Measurements from ENCODE around the gene CACNA1C.

Gene CACNA1C

DNA sequence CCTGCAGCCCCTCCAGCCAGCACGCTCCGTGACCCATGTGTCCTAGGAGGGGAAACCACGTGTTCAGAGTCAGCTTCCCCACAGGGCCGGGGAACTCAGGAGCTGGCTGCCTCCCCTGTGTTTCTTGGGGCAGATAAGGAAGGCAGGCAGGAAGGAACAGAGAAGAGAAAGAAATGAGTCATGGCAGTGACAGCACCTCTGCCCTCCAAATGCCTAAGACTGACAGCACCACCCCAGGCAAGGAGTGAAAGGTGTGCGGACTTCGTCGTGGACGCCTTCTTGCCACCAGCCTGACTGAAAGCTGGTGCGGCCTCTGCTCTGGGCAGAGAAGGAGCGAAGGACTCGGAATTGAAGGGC is 575.0 kb downstream of the CACNA1C start:
- in situ Hi-C loops (cut with MboI; ENCODE audit: low sequenced_read_pairs) = no loop called here

- in situ Hi-C loops (cut with MboI; ENCODE audit: low sequenced_read_pairs) = no loop called here
Observed at GRCh38 chr12:2628401-2628800, 575.6 kb downstream of the CACNA1C start.

- in situ Hi-C loops (cut with MboI; ENCODE audit: low sequenced_read_pairs) = no loop called here
Observed at GRCh38 chr12:2629051-2629450, 576.3 kb downstream of the CACNA1C start.

DNA sequence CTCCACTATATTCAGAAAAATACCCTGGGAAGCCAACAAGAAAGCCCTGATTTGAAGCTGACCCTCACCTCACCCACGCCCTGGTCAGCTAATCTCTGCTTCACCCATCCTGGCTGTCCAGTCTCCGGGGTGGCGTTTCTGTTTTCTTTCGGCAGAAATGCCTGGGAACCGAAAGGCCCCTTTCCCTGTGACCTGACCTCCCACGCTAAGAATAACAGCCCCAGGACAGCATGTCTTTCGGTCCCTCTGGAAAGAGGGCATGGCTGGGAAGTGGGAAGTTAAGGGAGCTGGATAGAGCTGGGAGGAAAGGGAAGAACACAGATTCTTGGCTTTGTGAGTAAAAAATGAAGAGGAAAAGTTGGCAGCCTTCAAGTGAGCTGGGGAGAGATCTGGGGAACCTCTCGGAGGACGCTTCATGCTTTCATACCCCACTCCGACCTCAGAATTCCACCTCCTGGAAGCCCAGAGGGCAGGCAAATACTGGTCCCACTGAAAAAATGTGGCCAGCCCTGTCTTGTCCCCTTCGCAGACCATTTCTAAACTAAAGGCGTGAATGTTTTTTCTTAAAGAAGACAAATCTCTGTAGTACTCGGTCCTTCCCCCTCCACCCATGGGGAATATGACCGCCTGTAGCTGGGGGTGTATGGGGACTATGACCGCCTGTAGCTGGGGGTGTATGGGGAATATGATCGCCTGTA is 579.0 kb downstream of the CACNA1C start:
- in situ Hi-C loops (cut with MboI; ENCODE audit: low sequenced_read_pairs) = no loop called here

DNA sequence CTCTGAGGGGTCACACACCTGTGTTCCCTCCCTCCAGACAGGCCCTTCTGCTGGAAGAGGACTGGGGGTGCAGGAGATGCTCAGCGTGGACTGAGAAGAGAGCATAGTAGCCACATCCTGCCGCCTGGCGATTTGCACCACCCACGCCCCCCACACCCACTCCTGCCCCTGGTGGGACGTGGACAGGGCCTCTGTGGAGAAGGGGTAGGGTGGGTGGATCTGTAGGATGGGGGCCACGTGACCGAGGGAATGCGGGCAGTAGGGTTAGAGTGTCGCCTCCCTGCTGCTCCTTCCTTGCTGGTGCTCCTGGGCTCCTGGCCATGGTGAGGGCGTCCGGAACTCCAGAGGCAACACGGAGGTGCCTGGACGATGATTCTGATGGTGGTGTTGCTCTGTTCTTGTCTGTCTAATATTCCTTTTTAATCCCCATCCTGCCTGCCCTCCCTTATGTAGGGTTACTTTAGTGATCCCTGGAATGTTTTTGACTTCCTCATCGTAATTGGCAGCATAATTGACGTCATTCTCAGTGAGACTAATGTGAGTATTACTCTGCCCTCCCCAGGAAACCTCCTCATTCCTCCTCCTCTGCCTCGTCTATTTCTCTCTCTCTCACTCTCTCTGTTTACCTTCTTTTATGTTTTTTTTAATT is 580.5 kb downstream of the CACNA1C start:
- in situ Hi-C loops (cut with MboI; ENCODE audit: low sequenced_read_pairs) = no loop called here

- in situ Hi-C loops (cut with MboI; ENCODE audit: low sequenced_read_pairs) = no loop called here
Observed at GRCh38 chr12:2633825-2634200, 581.0 kb downstream of the CACNA1C start.

- in situ Hi-C loops (cut with MboI; ENCODE audit: low sequenced_read_pairs) = no loop called here
Observed at GRCh38 chr12:2634471-2634870, 581.7 kb downstream of the CACNA1C start.

DNA sequence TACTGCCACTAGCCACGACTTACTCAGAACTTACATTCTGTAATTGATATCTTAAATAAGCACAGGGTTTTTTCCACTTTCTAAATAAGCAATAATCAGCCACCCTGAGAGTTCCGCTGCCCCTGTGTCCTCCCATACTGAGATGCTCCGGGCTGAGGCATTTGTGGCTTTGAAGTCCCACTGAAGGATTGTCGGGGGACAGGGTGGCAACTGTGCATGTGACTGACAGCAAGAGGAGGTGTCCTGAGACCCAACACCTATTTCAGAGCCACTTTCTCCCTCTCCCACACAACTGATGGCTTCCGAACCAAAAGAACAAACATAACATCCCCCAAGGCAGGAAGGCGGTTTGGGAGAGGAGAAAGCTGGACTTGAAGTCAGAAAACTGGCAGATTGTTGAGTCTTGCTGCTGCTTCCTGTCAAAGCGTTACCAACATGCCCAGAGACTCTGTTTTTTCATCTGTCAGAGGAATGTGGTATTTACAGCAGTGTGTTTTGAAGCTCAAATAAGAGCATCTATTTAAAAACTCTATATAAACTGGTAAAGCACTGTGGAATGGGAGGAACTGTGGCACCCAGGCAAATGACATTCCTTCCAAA is 584.1 kb downstream of the CACNA1C start:
- in situ Hi-C loops (cut with MboI; ENCODE audit: low sequenced_read_pairs) = no loop called here

DNA sequence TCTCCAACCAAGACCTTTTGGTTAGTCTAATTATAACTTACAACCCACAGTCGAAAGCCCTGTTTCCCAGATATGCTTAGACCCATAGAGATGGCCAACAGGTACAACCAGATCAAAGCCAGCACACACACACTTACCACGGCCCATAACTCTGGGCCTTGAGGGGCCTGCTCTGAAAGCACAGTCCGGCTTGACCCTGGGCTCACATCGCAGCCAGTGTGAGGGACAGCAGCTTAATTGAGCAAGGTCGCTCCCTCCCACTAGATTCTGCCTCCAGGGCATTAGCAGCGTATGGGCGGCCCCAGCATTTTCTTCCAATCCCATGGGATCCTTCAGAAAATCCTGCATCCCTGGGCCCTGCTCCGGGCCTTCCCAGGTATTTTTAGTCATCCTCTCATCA is 584.6 kb downstream of the CACNA1C start:
- in situ Hi-C loops (cut with MboI; ENCODE audit: low sequenced_read_pairs) = no loop called here

- in situ Hi-C loops (cut with MboI; ENCODE audit: low sequenced_read_pairs) = no loop called here
Observed at GRCh38 chr12:2638273-2639019, 585.7 kb downstream of the CACNA1C start.

GRCh38 chr12:2639020-2639298 is 586.2 kb downstream of the CACNA1C start:
- in situ Hi-C loops (cut with MboI; ENCODE audit: low sequenced_read_pairs) = no loop called here

GRCh38 chr12:2640281-2640680 is 587.5 kb downstream of the CACNA1C start:
- in situ Hi-C loops (cut with MboI; ENCODE audit: low sequenced_read_pairs) = no loop called here

DNA sequence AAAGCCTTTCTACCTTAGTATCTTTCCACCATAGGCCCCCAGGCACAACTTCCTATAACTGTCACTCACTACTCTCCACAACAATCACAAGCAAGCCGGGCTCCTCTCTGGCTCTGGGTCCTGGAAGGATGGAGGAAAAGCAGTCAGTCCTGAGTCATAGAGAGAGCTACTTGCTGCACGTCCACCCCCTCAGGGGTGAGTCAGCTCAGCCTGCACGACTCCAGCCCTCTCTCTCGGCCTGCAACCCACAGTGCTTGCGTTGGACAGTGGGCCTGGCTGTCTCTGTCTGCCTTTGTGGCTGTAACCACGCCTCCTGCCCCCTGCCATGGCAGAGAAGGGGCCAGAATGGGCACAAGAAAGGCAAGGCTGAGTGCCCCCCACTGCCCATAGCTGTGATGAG is 587.9 kb downstream of the CACNA1C start:
- in situ Hi-C loops (cut with MboI; ENCODE audit: low sequenced_read_pairs) = no loop called here

- in situ Hi-C loops (cut with MboI; ENCODE audit: low sequenced_read_pairs) = no loop called here
Observed at GRCh38 chr12:2641207-2641606, 588.4 kb downstream of the CACNA1C start.

DNA sequence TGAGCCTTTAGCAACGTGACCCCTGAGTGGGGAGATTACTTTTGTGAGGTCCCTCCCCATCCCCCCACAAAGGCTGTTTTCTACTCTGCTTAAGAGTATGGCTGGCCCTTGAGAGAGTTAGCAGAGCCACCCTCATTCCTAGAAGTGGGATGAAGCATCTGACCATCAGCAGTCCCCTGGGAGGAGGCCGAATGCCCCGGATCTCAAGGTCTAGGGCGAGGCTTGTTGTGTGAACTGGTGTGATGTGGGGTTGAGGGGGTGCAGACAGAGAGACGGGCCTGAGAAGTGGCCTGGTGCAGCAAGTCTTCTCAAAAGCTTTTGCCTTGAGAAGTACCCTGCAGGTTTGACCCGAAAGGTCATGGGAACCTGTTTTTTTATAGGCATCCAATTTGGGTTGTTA is 589.0 kb downstream of the CACNA1C start:
- in situ Hi-C loops (cut with MboI; ENCODE audit: low sequenced_read_pairs) = no loop called here

- in situ Hi-C loops (cut with MboI; ENCODE audit: low sequenced_read_pairs) = no loop called here
Observed at GRCh38 chr12:2642176-2642892, 589.5 kb downstream of the CACNA1C start.

DNA sequence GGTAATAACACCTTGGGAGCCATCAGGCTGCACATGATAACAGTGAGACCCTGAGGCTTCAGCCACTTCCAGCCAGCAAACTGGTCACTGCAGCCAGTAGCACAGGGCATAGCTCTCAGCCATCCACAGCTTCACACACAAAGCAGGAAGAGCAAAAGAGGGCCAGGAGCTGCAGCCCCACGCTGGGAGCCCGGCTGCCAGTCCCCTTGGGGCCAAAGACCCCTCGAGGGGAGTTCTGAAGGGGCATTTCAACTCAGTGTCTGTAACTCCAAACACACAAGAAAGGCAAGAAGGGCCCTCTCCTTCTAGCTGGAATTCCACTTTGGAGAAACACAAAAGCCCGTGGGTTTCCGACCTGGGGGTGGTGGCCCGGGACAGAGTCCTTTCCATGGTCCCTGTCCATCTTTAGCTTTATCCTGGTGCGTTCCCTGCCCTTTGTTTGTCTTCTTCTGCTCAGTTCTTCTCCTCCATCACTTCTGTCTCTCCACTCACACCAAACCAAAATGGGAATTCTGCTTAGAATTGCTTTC is 590.2 kb downstream of the CACNA1C start:
- in situ Hi-C loops (cut with MboI; ENCODE audit: low sequenced_read_pairs) = no loop called here

GRCh38 chr12:2643576-2644135 is 590.9 kb downstream of the CACNA1C start:
- in situ Hi-C loops (cut with MboI; ENCODE audit: low sequenced_read_pairs) = no loop called here

DNA sequence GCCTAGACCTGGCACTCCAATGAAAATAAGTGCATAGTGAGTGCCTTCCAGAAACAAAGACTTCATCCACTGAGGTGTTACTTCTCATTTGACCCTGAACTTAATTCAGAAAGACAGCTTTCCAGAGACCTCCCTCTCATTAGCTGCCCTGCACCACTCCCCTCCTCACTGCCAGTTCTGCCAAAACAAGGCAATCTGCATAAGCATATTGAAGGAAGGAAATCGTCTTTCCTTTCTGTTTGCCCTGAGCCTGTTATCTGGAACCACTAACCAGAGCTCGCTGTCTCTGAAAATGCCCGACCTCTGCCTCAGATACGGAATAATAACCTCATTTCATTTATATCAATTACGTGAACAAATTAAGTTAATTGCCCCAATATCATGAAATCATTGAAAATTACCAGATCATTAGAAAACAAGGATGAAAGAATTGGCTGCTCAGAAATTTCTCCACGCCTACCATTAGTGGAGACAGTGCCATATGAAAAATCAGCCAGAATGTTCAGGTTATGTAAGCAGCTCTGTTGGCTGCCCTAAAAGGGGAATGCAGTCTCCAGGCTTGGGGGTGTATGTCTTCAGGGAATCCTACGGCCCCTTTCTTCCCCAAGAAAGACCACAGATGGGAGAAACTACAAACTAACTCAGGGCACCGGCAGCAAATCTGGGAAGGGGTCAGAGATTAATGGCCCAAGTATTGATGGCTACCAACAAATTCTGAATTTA is 592.1 kb downstream of the CACNA1C start:
- in situ Hi-C loops (cut with MboI; ENCODE audit: low sequenced_read_pairs) = no loop called here

- in situ Hi-C loops (cut with MboI; ENCODE audit: low sequenced_read_pairs) = no loop called here
Observed at GRCh38 chr12:2645460-2645859, 592.7 kb downstream of the CACNA1C start.

All from HL-60/S4 treated with phorbol 12-myristate 13-acetate at 8.2 ng/mL for 4 days and 3 days (cell line).